Ishikawa (cell line): ENCODE measurements around the gene IL1RAPL1.

ENCODE experiments used
- CEBPB ChIP-seq: IDR thresholded peaks from 2 replicates; pipeline ENCODE4 v1.6.1; 2012
- CREB1 ChIP-seq: IDR thresholded peaks from 2 replicates; pipeline ENCODE4 v1.6.1; 2012; ENCODE audit warnings: low read depth
- EGR1 ChIP-seq: IDR thresholded peaks from 2 replicates; pipeline ENCODE4 v1.6.1; 2012
- EP300 ChIP-seq: IDR thresholded peaks from 2 replicates; pipeline ENCODE4 v1.6.1; 2012; ENCODE audit warnings: borderline replicate concordance
- FOXM1 ChIP-seq: IDR thresholded peaks from 2 replicates; pipeline ENCODE4 v1.6.1; 2012; ENCODE audit warnings: low read depth, borderline replicate concordance
- MAX ChIP-seq: IDR thresholded peaks from 2 replicates; pipeline ENCODE4 v1.6.1; 2012
- NFIC ChIP-seq: IDR thresholded peaks from 2 replicates; pipeline ENCODE4 v1.6.1; 2012
- RAD21 ChIP-seq: IDR thresholded peaks from 2 replicates; pipeline ENCODE4 v1.6.1; 2012; ENCODE audit warnings: low read depth
- TAF1 ChIP-seq: IDR thresholded peaks from 2 replicates; pipeline ENCODE4 v1.6.1; 2012; ENCODE audit warnings: low read depth, mild to moderate bottlenecking
- TCF12 ChIP-seq: IDR thresholded peaks from 2 replicates; pipeline ENCODE4 v1.6.1; 2012; ENCODE audit warnings: low read depth
- TEAD4 ChIP-seq: IDR thresholded peaks from 2 replicates; pipeline ENCODE4 v1.6.1; 2012
- YY1 ChIP-seq: IDR thresholded peaks from 2 replicates; pipeline ENCODE4 v1.6.1; 2012; ENCODE audit warnings: low read depth
- ZBTB7A ChIP-seq: IDR thresholded peaks from 2 replicates; pipeline ENCODE4 v1.6.1; 2012; ENCODE audit warnings: low read depth
- TF ChIP-seq, protein P1 (sequence below): IDR thresholded peaks from 2 replicates; pipeline ENCODE4 v1.6.1; 2012; ENCODE audit warnings: low read depth, mild to moderate bottlenecking
- TF ChIP-seq, protein P2 (sequence below): IDR thresholded peaks from 2 replicates; pipeline ENCODE4 v1.6.1; 2012

IL1RAPL1 gene

GRCh38 chrX:29581223-29581622 lies 994.0 kb downstream of the IL1RAPL1 start:
- TF ChIP-seq ZBTB7A (no peak), RAD21 (no peak), EGR1 (no peak), EP300 (no peak), TCF12 (no peak), MAX (no peak), NFIC (no peak), TEAD4 (no peak), YY1 (no peak), CEBPB (no peak)
- TF ChIP-seq, protein P1, sequence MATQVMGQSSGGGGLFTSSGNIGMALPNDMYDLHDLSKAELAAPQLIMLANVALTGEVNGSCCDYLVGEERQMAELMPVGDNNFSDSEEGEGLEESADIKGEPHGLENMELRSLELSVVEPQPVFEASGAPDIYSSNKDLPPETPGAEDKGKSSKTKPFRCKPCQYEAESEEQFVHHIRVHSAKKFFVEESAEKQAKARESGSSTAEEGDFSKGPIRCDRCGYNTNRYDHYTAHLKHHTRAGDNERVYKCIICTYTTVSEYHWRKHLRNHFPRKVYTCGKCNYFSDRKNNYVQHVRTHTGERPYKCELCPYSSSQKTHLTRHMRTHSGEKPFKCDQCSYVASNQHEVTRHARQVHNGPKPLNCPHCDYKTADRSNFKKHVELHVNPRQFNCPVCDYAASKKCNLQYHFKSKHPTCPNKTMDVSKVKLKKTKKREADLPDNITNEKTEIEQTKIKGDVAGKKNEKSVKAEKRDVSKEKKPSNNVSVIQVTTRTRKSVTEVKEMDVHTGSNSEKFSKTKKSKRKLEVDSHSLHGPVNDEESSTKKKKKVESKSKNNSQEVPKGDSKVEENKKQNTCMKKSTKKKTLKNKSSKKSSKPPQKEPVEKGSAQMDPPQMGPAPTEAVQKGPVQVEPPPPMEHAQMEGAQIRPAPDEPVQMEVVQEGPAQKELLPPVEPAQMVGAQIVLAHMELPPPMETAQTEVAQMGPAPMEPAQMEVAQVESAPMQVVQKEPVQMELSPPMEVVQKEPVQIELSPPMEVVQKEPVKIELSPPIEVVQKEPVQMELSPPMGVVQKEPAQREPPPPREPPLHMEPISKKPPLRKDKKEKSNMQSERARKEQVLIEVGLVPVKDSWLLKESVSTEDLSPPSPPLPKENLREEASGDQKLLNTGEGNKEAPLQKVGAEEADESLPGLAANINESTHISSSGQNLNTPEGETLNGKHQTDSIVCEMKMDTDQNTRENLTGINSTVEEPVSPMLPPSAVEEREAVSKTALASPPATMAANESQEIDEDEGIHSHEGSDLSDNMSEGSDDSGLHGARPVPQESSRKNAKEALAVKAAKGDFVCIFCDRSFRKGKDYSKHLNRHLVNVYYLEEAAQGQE: no peak
- TF ChIP-seq, protein P2, sequence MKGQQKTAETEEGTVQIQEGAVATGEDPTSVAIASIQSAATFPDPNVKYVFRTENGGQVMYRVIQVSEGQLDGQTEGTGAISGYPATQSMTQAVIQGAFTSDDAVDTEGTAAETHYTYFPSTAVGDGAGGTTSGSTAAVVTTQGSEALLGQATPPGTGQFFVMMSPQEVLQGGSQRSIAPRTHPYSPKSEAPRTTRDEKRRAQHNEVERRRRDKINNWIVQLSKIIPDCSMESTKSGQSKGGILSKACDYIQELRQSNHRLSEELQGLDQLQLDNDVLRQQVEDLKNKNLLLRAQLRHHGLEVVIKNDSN: no peak

- TF ChIP-seq TEAD4 (no peak), TCF12 (no peak), EP300 (no peak), FOXM1 (no peak), YY1 (no peak), NFIC (no peak), TAF1 (no peak), CEBPB (no peak), EGR1 (no peak), CREB1 (no peak), ZBTB7A (no peak), MAX (no peak), RAD21 (no peak)
- TF ChIP-seq, protein P2: no peak
- TF ChIP-seq, protein P1: no peak
Observed at GRCh38 chrX:29587107-29587506, 999.9 kb downstream of the IL1RAPL1 start.

DNA sequence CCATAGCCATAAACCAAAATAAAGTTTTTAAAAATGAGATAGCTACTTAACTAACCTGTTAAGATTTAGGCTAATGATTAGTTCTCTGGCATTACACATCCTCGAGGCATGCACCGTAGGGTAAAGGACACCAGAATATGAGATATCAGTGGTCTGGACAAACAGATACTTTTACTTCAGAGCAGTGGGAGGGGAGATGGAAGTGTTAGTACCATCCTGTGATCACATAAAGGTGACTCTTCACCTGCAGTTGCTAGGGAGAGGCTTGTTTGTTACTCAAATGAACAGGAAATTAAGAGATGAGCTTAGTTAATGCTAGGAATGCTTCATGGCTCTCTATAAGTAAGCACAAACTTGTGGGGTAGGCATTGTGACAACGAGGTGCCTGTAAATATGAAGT lies 1003.7 kb downstream of the IL1RAPL1 start:
- TF ChIP-seq TCF12 (no peak), CREB1 (no peak)

DNA sequence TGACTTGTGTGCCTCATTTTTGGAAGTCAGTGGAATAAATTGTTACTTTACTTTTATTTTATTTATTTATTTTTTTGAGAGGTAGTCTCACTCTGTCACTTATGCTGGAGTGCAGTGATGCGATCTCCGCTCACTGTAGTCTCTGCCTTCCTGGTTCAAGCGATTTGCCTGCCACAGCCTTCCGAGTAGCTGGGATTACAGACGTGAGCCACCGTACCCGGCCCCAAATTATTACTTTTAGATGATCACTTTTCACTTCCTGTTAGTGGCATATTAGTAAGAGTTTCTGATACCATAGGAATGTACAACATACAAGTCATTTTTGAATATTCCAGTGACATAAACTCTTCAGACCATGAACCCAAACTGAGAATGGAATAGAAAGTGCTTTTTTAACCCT lies 1017.1 kb downstream of the IL1RAPL1 start:
- TF ChIP-seq CEBPB: no peak
- TF ChIP-seq FOXM1: no peak
- TF ChIP-seq TAF1: no peak
- TF ChIP-seq, protein P1: no peak
- TF ChIP-seq MAX: no peak
- TF ChIP-seq ZBTB7A: no peak
- no peak for TF ChIP-seq YY1
- TF ChIP-seq, protein P2: no peak
- no peak for TF ChIP-seq CREB1
- no peak for TF ChIP-seq EP300
- TF ChIP-seq RAD21: no peak
- TF ChIP-seq NFIC: no peak
- no peak for TF ChIP-seq TEAD4
- TF ChIP-seq EGR1: no peak
- TF ChIP-seq TCF12: no peak
